Measurements from ENCODE around the gene C2CD4C. TPM values are rescaled to one million over a fixed set of nuclear protein-coding genes. Genes with fewer than 3 reads are reported as not detected.

The C2CD4C gene
- total RNA-seq, 1 experiment from 2014 or later, result 0.29 TPM

- H3K79me2 ChIP-seq (ENCODE audit: low read length), result no peaks in the 10 kb centered on the region
- TF ChIP-seq EZH2 (IDR thresholded peaks at IDR 0.05; ENCODE audit: low read length, unreplicated experiment), result no peak
- TF ChIP-seq EZH2phosphoT487 (IDR thresholded peaks at IDR 0.05; ENCODE audit: borderline replicate concordance, low read length), result no peak
- TF ChIP-seq, protein P1, sequence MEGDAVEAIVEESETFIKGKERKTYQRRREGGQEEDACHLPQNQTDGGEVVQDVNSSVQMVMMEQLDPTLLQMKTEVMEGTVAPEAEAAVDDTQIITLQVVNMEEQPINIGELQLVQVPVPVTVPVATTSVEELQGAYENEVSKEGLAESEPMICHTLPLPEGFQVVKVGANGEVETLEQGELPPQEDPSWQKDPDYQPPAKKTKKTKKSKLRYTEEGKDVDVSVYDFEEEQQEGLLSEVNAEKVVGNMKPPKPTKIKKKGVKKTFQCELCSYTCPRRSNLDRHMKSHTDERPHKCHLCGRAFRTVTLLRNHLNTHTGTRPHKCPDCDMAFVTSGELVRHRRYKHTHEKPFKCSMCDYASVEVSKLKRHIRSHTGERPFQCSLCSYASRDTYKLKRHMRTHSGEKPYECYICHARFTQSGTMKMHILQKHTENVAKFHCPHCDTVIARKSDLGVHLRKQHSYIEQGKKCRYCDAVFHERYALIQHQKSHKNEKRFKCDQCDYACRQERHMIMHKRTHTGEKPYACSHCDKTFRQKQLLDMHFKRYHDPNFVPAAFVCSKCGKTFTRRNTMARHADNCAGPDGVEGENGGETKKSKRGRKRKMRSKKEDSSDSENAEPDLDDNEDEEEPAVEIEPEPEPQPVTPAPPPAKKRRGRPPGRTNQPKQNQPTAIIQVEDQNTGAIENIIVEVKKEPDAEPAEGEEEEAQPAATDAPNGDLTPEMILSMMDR (conservative IDR thresholded peaks at IDR 0.05; ENCODE audit: low read depth, low read length), result no peak
- H3F3A ChIP-seq (ENCODE audit: low read length, unreplicated experiment), result no peaks in the 10 kb centered on the region
- intact Hi-C loops (cut with micrococcal nuclease), result no loop called here
- no peaks in the 10 kb centered on the region for H3K4me1 ChIP-seq (ENCODE audit: insufficient read depth, low read length)
- H3K9me2 ChIP-seq (replicated peaks; ENCODE audit: low read length), result no peaks in the 10 kb centered on the region
- H3K9me3 ChIP-seq (ENCODE audit: low read length), result no peaks in the 10 kb centered on the region
- H3K27ac ChIP-seq (ENCODE audit: low read length), result no peak overlapping the region
- POLR2A ChIA-PET (ENCODE audit: unreplicated experiment), result no interaction called here
- H3K4me2 ChIP-seq (ENCODE audit: low read length), result no peak overlapping the region
- CTCF ChIA-PET, result no interaction called here
- no peak overlapping the region for H3K4me3 ChIP-seq (ENCODE audit: low read length)
- no peaks in the 10 kb centered on the region for H3K36me3 ChIP-seq (ENCODE audit: low read depth, low read length)
- H3K9ac ChIP-seq (ENCODE audit: low read length), result no peak overlapping the region
- H4K20me1 ChIP-seq (ENCODE audit: low read length), result no peaks in the 10 kb centered on the region
- no peak for DNase-seq
- H3K27me3 ChIP-seq (ENCODE audit: low read length), result no peaks in the 10 kb centered on the region
- no peak for ATAC-seq
- BruUV-seq (replicated peaks), result no TSS peak
- no peak overlapping the region for H2AFZ ChIP-seq (ENCODE audit: low read length)
These were observed 35.8 kb upstream of the C2CD4C start for GRCh38 chr19:444677-445210.

- no peak for ATAC-seq
- CTCF ChIA-PET, result no interaction called here
- no peaks in the 10 kb centered on the region for H3K27me3 ChIP-seq (ENCODE audit: low read length)
- intact Hi-C loops (cut with micrococcal nuclease), result no loop called here
- DNase-seq, result no peak
- no peak overlapping the region for H3K27ac ChIP-seq (ENCODE audit: low read length)
- no peaks in the 10 kb centered on the region for H3K79me2 ChIP-seq (ENCODE audit: low read length)
- H3F3A ChIP-seq (ENCODE audit: low read length, unreplicated experiment), result no peaks in the 10 kb centered on the region
- H2AFZ ChIP-seq (ENCODE audit: low read length), result no peak overlapping the region
- TF ChIP-seq EZH2phosphoT487 (IDR thresholded peaks at IDR 0.05; ENCODE audit: borderline replicate concordance, low read length) (no peak), EZH2 (IDR thresholded peaks at IDR 0.05; ENCODE audit: low read length, unreplicated experiment) (no peak)
- H3K4me1 ChIP-seq (ENCODE audit: insufficient read depth, low read length), result no peaks in the 10 kb centered on the region
- H4K20me1 ChIP-seq (ENCODE audit: low read length), result no peaks in the 10 kb centered on the region
- no peak overlapping the region for H3K9ac ChIP-seq (ENCODE audit: low read length)
- H3K4me2 ChIP-seq (ENCODE audit: low read length), result no peak overlapping the region
- H3K4me3 ChIP-seq (ENCODE audit: low read length), result no peak overlapping the region
- H3K36me3 ChIP-seq (ENCODE audit: low read depth, low read length), result no peaks in the 10 kb centered on the region
- no peaks in the 10 kb centered on the region for H3K9me2 ChIP-seq (replicated peaks; ENCODE audit: low read length)
- BruUV-seq (replicated peaks), result no TSS peak
- no peaks in the 10 kb centered on the region for H3K9me3 ChIP-seq (ENCODE audit: low read length)
- POLR2A ChIA-PET (ENCODE audit: unreplicated experiment), result no interaction called here
These were observed 34.1 kb upstream of the C2CD4C start for GRCh38 chr19:443005-443404.

DNA sequence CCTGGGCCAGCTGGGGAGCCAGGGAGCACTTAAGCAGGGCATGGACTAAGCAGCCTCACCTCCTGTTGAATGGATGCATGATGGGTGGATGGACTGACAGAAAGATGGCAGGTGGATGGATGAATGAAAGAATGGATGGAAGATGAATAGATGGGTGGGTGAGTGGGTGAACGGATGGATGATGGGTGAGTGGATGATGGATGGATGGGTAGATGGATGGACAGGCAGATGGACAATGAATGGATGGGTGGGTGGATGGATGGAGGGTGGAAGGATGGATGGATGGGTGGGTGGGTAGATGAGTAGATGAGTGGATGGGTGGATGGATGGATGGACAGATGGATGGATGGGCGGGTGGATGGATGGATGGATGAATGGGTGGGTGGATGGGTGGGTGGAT, 33.1 kb upstream of the C2CD4C start:
- intact Hi-C loops (cut with micrococcal nuclease), result no loop called here
- Histone ChIP-seq H3K4me2 (ENCODE audit: low read length) (no peak overlapping the region), H3K9ac (ENCODE audit: low read length) (no peak overlapping the region), H3K27me3 (ENCODE audit: low read length) (no peaks in the 10 kb centered on the region), H2AFZ (ENCODE audit: low read length) (no peak overlapping the region), H3K79me2 (ENCODE audit: low read length) (no peaks in the 10 kb centered on the region), H3K9me2 (replicated peaks; ENCODE audit: low read length) (no peaks in the 10 kb centered on the region), H3K4me3 (ENCODE audit: low read length) (no peak overlapping the region), H3K4me1 (ENCODE audit: insufficient read depth, low read length) (no peaks in the 10 kb centered on the region), H3K36me3 (ENCODE audit: low read depth, low read length) (no peaks in the 10 kb centered on the region), H3K9me3 (ENCODE audit: low read length) (no peaks in the 10 kb centered on the region), H3F3A (ENCODE audit: low read length, unreplicated experiment) (no peaks in the 10 kb centered on the region), H4K20me1 (ENCODE audit: low read length) (no peaks in the 10 kb centered on the region), H3K27ac (ENCODE audit: low read length) (no peak overlapping the region)
- DNase-seq (no peak), ATAC-seq (no peak)
- BruUV-seq (replicated peaks), result no TSS peak
- POLR2A ChIA-PET (ENCODE audit: unreplicated experiment), result no interaction called here
- CTCF ChIA-PET, result no interaction called here
- TF ChIP-seq, protein P1 (conservative IDR thresholded peaks at IDR 0.05; ENCODE audit: low read depth, low read length), result no peak
- no peak for TF ChIP-seq EZH2phosphoT487 (IDR thresholded peaks at IDR 0.05; ENCODE audit: borderline replicate concordance, low read length)
- TF ChIP-seq EZH2 (IDR thresholded peaks at IDR 0.05; ENCODE audit: low read length, unreplicated experiment), result no peak
